Cerebellar cortex (tissue), 1 donor: ENCODE data around the gene USP6.
"Not testable (repeated sequence)": the region's sequence is repeated elsewhere in the genome, so short reads cannot be mapped to it uniquely, and the experiment has no call there.

Source experiments
- DNase-seq: peaks from one replicate; pipeline ENCODE4 v3.0.0-alpha.2; 2015; ENCODE audit warnings: low spot score

The USP6 gene

GRCh38 chr17:5191541-5192417 is 75.9 kb downstream of the USP6 start, which contains the start of gene ZNF594:
Gene ZNF594, minus strand, starts transcription at chr17:5191868. Its CDS starts 7,612 bp downstream, at chr17:5184256.
- DNase-seq: peak; percentile 94

GRCh38 chr17:5194346-5194745 is 78.5 kb downstream of the USP6 start:
- DNase-seq: no peak

GRCh38 chr17:5198472-5198871 is 82.6 kb downstream of the USP6 start:
- no peak for DNase-seq

GRCh38 chr17:5200360-5200759 is 84.5 kb downstream of the USP6 start:
- no peak for DNase-seq

- DNase-seq: no peak
Measured at GRCh38 chr17:5201011-5201410, 85.2 kb downstream of the USP6 start.

GRCh38 chr17:5203178-5203907 is 87.5 kb downstream of the USP6 start:
- no peak for DNase-seq

- DNase-seq: no peak
Measured at GRCh38 chr17:5203908-5204294, 88.1 kb downstream of the USP6 start.

- DNase-seq: no peak
Measured at GRCh38 chr17:5209396-5209795, 93.6 kb downstream of the USP6 start.

- DNase-seq: no peak
Measured at GRCh38 chr17:5210091-5210490, 94.3 kb downstream of the USP6 start.

- no peak for DNase-seq
Measured at GRCh38 chr17:5210614-5211252, 94.9 kb downstream of the USP6 start.

- DNase-seq: no peak
Measured at GRCh38 chr17:5211458-5211857, 95.6 kb downstream of the USP6 start.

- DNase-seq: not testable (repeated sequence)
Measured at GRCh38 chr17:5217562-5217961, 101.7 kb downstream of the USP6 start.

- DNase-seq: no peak
Measured at GRCh38 chr17:5219536-5219935, 103.7 kb downstream of the USP6 start.

GRCh38 chr17:5220074-5220473 is 104.2 kb downstream of the USP6 start:
- no peak for DNase-seq

GRCh38 chr17:5221912-5222311 is 106.1 kb downstream of the USP6 start:
- DNase-seq: not testable (repeated sequence)
